SK-N-SH treated with all-trans-retinoic acid at 6 μM for 48 hours (cell line): ENCODE data around the gene ARHGAP24.

ENCODE experiments used
- ATAC-seq: fragments of 200-7000 bp; cut with Tn5 transposase; 3 replicates; pipeline ENCODE4 v1.9.1; 2020; ENCODE audit warnings: mild to moderate bottlenecking, moderate library complexity
- ARNTL ChIP-seq: fragments of 450-650 bp; formaldehyde crosslinking; IDR thresholded peaks from 2 replicates; pipeline ENCODE4 v1.5.0; 2020; ENCODE audit warnings: low read depth, mild to moderate bottlenecking, moderate library complexity, borderline replicate concordance
- BACH2 ChIP-seq: fragments of 250-450 bp; sonication (Bioruptor Pico); IDR thresholded peaks from 2 replicates; pipeline ENCODE4 v1.9.0; 2021; ENCODE audit warnings: mild to moderate bottlenecking, borderline replicate concordance
- CREB5 ChIP-seq: fragments of 250-450 bp; sonication (Bioruptor Pico); IDR thresholded peaks from 2 replicates; pipeline ENCODE4 v1.5.1; 2020; ENCODE audit warnings: low read depth, mild to moderate bottlenecking, moderate library complexity
- CSDC2 ChIP-seq: fragments of 250-450 bp; sonication (Bioruptor Pico); IDR thresholded peaks from 2 replicates; pipeline ENCODE4 v1.5.0; 2020; ENCODE audit warnings: mild to moderate bottlenecking, moderate library complexity
- CSRNP3 ChIP-seq: fragments of 250-450 bp; sonication (Bioruptor Pico); IDR thresholded peaks from 2 replicates; pipeline ENCODE4 v1.5.1; 2021; ENCODE audit warnings: mild to moderate bottlenecking, moderate library complexity
- ESRRG ChIP-seq: fragments of 250-450 bp; sonication (Bioruptor Pico); IDR thresholded peaks from 2 replicates; pipeline ENCODE4 v1.6.1; 2021; ENCODE audit warnings: mild to moderate bottlenecking
- GLIS3 ChIP-seq: fragments of 250-450 bp; sonication (Bioruptor Pico); IDR thresholded peaks from 2 replicates; pipeline ENCODE4 v1.5.0; 2020; ENCODE audit warnings: mild to moderate bottlenecking, moderate library complexity
- ISL1 ChIP-seq: fragments of 250-450 bp; sonication (Bioruptor Pico); IDR thresholded peaks from 2 replicates; pipeline ENCODE4 v2.1.2; 2022; ENCODE audit warnings: mild to moderate bottlenecking, moderate library complexity
- OSR1 ChIP-seq: fragments of 250-450 bp; sonication (Bioruptor Pico); IDR thresholded peaks from 2 replicates; pipeline ENCODE4 v1.8.0; 2022; ENCODE audit warnings: moderate library complexity, mild to moderate bottlenecking, inconsistent platforms
- PATZ1 ChIP-seq: fragments of 250-450 bp; sonication (Bioruptor Pico); IDR thresholded peaks from 2 replicates; pipeline ENCODE4 v1.8.0; 2020; ENCODE audit warnings: mild to moderate bottlenecking, moderate library complexity, borderline replicate concordance
- POU6F1 ChIP-seq: fragments of 250-450 bp; sonication (Bioruptor Pico); IDR thresholded peaks from 2 replicates; pipeline ENCODE4 v1.8.0; 2021; ENCODE audit warnings: low read depth, mild to moderate bottlenecking, moderate library complexity, borderline replicate concordance
- PPARA ChIP-seq: fragments of 250-450 bp; sonication (Bioruptor Pico); IDR thresholded peaks from 2 replicates; pipeline ENCODE4 v1.5.0; 2020; ENCODE audit warnings: mild to moderate bottlenecking, borderline replicate concordance
- RARB ChIP-seq: fragments of 250-450 bp; sonication (Bioruptor Pico); IDR thresholded peaks from 2 replicates; pipeline ENCODE4 v1.8.0; 2021; ENCODE audit warnings: mild to moderate bottlenecking, moderate library complexity
- SNAI2 ChIP-seq: fragments of 250-450 bp; sonication (Bioruptor Pico); IDR thresholded peaks from 2 replicates; pipeline ENCODE4 v1.5.0; 2020; ENCODE audit warnings: mild to moderate bottlenecking, moderate library complexity
- TCF4 ChIP-seq: fragments of 250-450 bp; sonication (Bioruptor Pico); IDR thresholded peaks from 2 replicates; pipeline ENCODE4 v1.8.0; 2021; ENCODE audit warnings: mild to moderate bottlenecking, moderate library complexity, borderline replicate concordance
- TOX ChIP-seq: fragments of 250-450 bp; sonication (Bioruptor Pico); IDR thresholded peaks from 2 replicates; pipeline ENCODE4 v1.8.0; 2021; ENCODE audit warnings: mild to moderate bottlenecking, moderate library complexity, borderline replicate concordance
- TSHZ2 ChIP-seq: fragments of 250-450 bp; sonication (Bioruptor Pico); IDR thresholded peaks from 2 replicates; pipeline ENCODE4 v1.5.0; 2020; ENCODE audit warnings: mild to moderate bottlenecking, moderate library complexity
- ZC3H10 ChIP-seq: fragments of 250-450 bp; sonication (Bioruptor Pico); IDR thresholded peaks from 2 replicates; pipeline ENCODE4 v1.5.1; 2021; ENCODE audit warnings: mild to moderate bottlenecking, moderate library complexity
- ZFP3 ChIP-seq: fragments of 250-450 bp; sonication (Bioruptor Pico); IDR thresholded peaks from 2 replicates; pipeline ENCODE4 v1.5.0; 2020; ENCODE audit warnings: mild to moderate bottlenecking, moderate library complexity
- ZFP30 ChIP-seq: fragments of 450-650 bp; formaldehyde crosslinking; IDR thresholded peaks from 2 replicates; pipeline ENCODE4 v1.5.0; 2022; ENCODE audit warnings: mild to moderate bottlenecking, moderate library complexity
- ZNF565 ChIP-seq: fragments of 450-650 bp; formaldehyde crosslinking; conservative IDR thresholded peaks from 2 replicates; pipeline ENCODE4 v1.5.0; 2020; ENCODE audit warnings: low read depth, mild to moderate bottlenecking, moderate library complexity
- ZNF70 ChIP-seq: fragments of 450-650 bp; formaldehyde crosslinking; IDR thresholded peaks from 2 replicates; pipeline ENCODE4 v1.5.0; 2020; ENCODE audit warnings: mild to moderate bottlenecking, moderate library complexity
- ZNF8 ChIP-seq: fragments of 450-650 bp; formaldehyde crosslinking; IDR thresholded peaks from 2 replicates; pipeline ENCODE4 v1.5.0; 2020; ENCODE audit warnings: mild to moderate bottlenecking, moderate library complexity

The ARHGAP24 gene

GRCh38 chr4:85756938-85757337, 282.0 kb downstream of the ARHGAP24 start:
- peak; percentile 74 for ATAC-seq
- TF ChIP-seq BACH2 (CRISPR knock-in tag) (no peak), PPARA (CRISPR knock-in tag) (no peak), ZNF565 (no peak), TCF4 (CRISPR knock-in tag) (no peak), RARB (no peak), ISL1 (CRISPR knock-in tag) (no peak), CSDC2 (no peak), OSR1 (CRISPR knock-in tag) (no peak), TSHZ2 (CRISPR knock-in tag) (no peak), CSRNP3 (CRISPR knock-in tag) (no peak), ZNF8 (no peak), ESRRG (CRISPR knock-in tag) (no peak), ZNF70 (CRISPR knock-in tag) (no peak), ZFP3 (CRISPR knock-in tag) (no peak), PATZ1 (CRISPR knock-in tag) (no peak), ZC3H10 (no peak), ARNTL (CRISPR knock-in tag) (no peak), POU6F1 (no peak)

GRCh38 chr4:85759388-85759787, 284.4 kb downstream of the ARHGAP24 start:
- ATAC-seq: no peak
- TF ChIP-seq TOX (CRISPR knock-in tag) (no peak), ZNF565 (no peak), TSHZ2 (CRISPR knock-in tag) (no peak), ZNF8 (no peak), ARNTL (CRISPR knock-in tag) (no peak), TCF4 (CRISPR knock-in tag) (no peak), SNAI2 (no peak), ZFP30 (CRISPR knock-in tag) (no peak), PATZ1 (CRISPR knock-in tag) (no peak), BACH2 (CRISPR knock-in tag) (no peak), RARB (no peak), ZFP3 (CRISPR knock-in tag) (no peak), POU6F1 (no peak), ESRRG (CRISPR knock-in tag) (no peak), CREB5 (CRISPR knock-in tag) (no peak), GLIS3 (CRISPR knock-in tag) (no peak), OSR1 (CRISPR knock-in tag) (no peak)
